Activated naive CD8-positive, alpha-beta T cell treated with anti-CD3 and anti-CD28 coated beads, Interleukin-2, amount 50 U/mL, for 24 hours (primary cell): ENCODE data around the gene TMX2.

Experiments
- ATAC-seq: fragments of 150-1000 bp; cut with Tn5 transposase; one replicate; pipeline ENCODE4 v1.10.0; 2021
- DNase-seq: peaks from one replicate; pipeline ENCODE4 v3.0.0; 2021
- H3K27ac Mint-ChIP-seq: one replicate; pipeline ENCODE4 v1.8.0; 2021; ENCODE audit warnings: mild to moderate bottlenecking, mixed read lengths
- H3K27me3 Mint-ChIP-seq: one replicate; pipeline ENCODE4 v1.8.0; 2021; ENCODE audit warnings: mixed read lengths
- H3K36me3 Mint-ChIP-seq: one replicate; pipeline ENCODE4 v1.8.0; 2021; ENCODE audit warnings: low read depth, mixed read lengths
- H3K4me1 Mint-ChIP-seq: one replicate; pipeline ENCODE4 v1.8.0; 2021; ENCODE audit warnings: mixed read lengths
- H3K4me3 Mint-ChIP-seq: one replicate; pipeline ENCODE4 v1.8.0; 2021; ENCODE audit warnings: mild to moderate bottlenecking, moderate library complexity, mixed read lengths
- H3K9me3 Mint-ChIP-seq: one replicate; pipeline ENCODE4 v1.8.0; 2021; ENCODE audit warnings: mixed read lengths

TMX2 gene

GRCh38 chr11:57788703-57789088 is 76.3 kb downstream of the TMX2 start:
- H3K4me1 Mint-ChIP-seq: peaks cover 32% of the 10 kb centered on the region
- H3K27ac Mint-ChIP-seq: no peak overlapping the region

More at GRCh38 chr11:57788703-57789088, 76.3 kb downstream of the TMX2 start:
- Mint-ChIP-seq H3K36me3 (peaks cover 4% of the 10 kb centered on the region), H3K27me3 (peaks cover 3% of the 10 kb centered on the region), H3K9me3 (no peaks in the 10 kb centered on the region), H3K4me3 (no peak overlapping the region)
- ATAC-seq (no peak), DNase-seq (no peak)
